ENCODE data around the gene RNF41.
"Not testable (repeated sequence)": the region's sequence is repeated elsewhere in the genome, so short reads cannot be mapped to it uniquely, and the experiment has no call there.

The RNF41 gene

GRCh38 chr12:56206452-56207166, 15.1 kb downstream of the RNF41 start:
- DNase-seq, result peak; percentile 37

- no peak for DNase-seq
Measured at GRCh38 chr12:56205445-56205844, 16.3 kb downstream of the RNF41 start.

GRCh38 chr12:56204275-56204674, 17.4 kb downstream of the RNF41 start:
- DNase-seq, result no peak

GRCh38 chr12:56202838-56203237, 18.9 kb downstream of the RNF41 start:
- DNase-seq, result no peak

- DNase-seq, result no peak
Measured at GRCh38 chr12:56202366-56202765, 19.4 kb downstream of the RNF41 start.

- no peak for DNase-seq
Measured at GRCh38 chr12:56198836-56199235, 22.9 kb downstream of the RNF41 start.

- DNase-seq, result no peak
Measured at GRCh38 chr12:56197921-56198635, 23.6 kb downstream of the RNF41 start.

GRCh38 chr12:56196818-56197550, 24.7 kb downstream of the RNF41 start:
- not testable (repeated sequence) for DNase-seq

- DNase-seq, result peak; percentile 60
Measured at GRCh38 chr12:56193025-56193578, 28.6 kb downstream of the RNF41 start.

GRCh38 chr12:56192582-56192981, 29.1 kb downstream of the RNF41 start:
- DNase-seq, result no peak

GRCh38 chr12:56190695-56191155, 31.0 kb downstream of the RNF41 start:
- DNase-seq, result no peak

- DNase-seq, result peak; percentile 84
Measured at GRCh38 chr12:56189918-56190694, 31.6 kb downstream of the RNF41 start.

- DNase-seq, result peak; percentile 84
Measured at GRCh38 chr12:56189099-56189917, 32.4 kb downstream of the RNF41 start, which contains the start of gene SMARCC2. Gene SMARCC2, minus strand, starts transcription at chr12:56189483. Its CDS starts 22 bp downstream, at chr12:56189461.

GRCh38 chr12:56188778-56189098, 33.0 kb downstream of the RNF41 start:
- no peak for DNase-seq

GRCh38 chr12:56188131-56188777, 33.5 kb downstream of the RNF41 start:
- no peak for DNase-seq

- DNase-seq, result no peak
Measured at GRCh38 chr12:56186957-56187356, 34.8 kb downstream of the RNF41 start.

- DNase-seq, result no peak
Measured at GRCh38 chr12:56178347-56178746, 43.4 kb downstream of the RNF41 start.

GRCh38 chr12:56172839-56173238, 48.9 kb downstream of the RNF41 start:
- no peak for DNase-seq

GRCh38 chr12:56169229-56169759, 52.4 kb downstream of the RNF41 start:
- no peak for DNase-seq

GRCh38 chr12:56165369-56165768, 56.4 kb downstream of the RNF41 start:
- DNase-seq, result no peak

GRCh38 chr12:56164345-56164729, 57.4 kb downstream of the RNF41 start:
- DNase-seq, result no peak
